GM21515 (cell line): Measurements from ENCODE around the gene TM7SF3.

Experiments used
- ATAC-seq: cut with Tn5 transposase; IDR thresholded peaks from one replicate; pipeline ENCODE4 v1.9.1; 2021; ENCODE audit not compliant: unreplicated experiment

TM7SF3 gene

GRCh38 chr12:27015730-27016076 lies 1.5 kb upstream of the TM7SF3 start:
- no peak for ATAC-seq

- peak; percentile 30 for ATAC-seq
Measured at GRCh38 chr12:27014859-27015729, 910 bp upstream of the TM7SF3 start.

- peak; percentile 24 for ATAC-seq
Measured at GRCh38 chr12:27013611-27014084, 536 bp downstream of the TM7SF3 start.

GRCh38 chr12:27012982-27013255 lies 1.3 kb downstream of the TM7SF3 start:
- ATAC-seq, result no peak

GRCh38 chr12:27012239-27012981 lies 1.8 kb downstream of the TM7SF3 start:
- ATAC-seq, result no peak

DNA sequence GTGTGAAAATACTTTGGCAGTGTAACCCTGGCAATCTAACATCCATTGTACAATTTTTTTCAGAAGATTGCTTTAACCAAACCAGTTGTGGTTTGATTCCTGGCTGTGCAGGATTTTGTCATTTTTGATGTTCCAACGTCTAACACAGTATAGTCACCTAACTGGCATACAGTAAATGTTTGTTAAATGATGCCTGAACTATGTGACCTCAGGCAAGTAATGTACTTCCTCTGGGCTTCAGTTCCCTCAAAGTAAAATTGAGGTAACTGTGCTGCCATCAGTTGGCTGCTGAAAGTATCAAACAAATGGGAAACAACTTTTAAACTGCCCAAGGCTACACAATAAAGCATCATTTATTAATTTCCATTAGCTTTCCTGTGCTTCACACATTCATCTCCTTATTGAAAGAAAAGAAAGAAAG lies 4.3 kb downstream of the TM7SF3 start:
- no peak for ATAC-seq

- ATAC-seq, result no peak
Measured at GRCh38 chr12:27008081-27008480, 6.1 kb downstream of the TM7SF3 start.

DNA sequence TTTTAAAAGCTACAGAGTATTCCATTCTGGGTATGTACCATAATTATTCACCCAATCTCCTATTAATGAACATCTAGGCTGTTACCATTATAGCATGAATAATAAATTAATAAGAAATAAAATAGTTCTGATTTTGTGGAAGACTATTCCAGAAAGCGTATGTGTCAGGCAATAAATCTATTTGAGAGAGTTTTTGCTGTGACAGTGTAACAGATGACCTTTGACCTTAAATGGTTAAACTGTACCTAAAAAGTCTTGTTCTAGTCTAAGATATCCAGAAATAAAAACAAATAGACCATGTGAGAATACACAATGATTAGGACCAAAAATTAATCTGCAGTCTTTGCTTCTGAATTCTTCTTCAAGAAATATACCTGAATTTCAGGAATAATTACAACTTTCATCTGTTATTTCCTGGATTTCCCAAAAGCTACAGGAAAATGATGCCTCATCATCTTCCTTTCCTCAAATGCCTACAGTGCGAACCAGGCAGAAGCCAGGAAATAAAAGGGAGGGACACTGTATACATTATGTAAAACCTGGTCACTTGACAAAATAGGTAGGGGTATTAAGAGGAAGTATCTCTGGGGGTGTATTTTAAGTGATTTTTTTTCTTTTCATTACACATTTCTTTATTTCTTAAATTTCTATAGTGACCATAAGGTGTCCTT lies 7.3 kb downstream of the TM7SF3 start:
- no peak for ATAC-seq

- ATAC-seq, result no peak
Measured at GRCh38 chr12:27005495-27005894, 8.7 kb downstream of the TM7SF3 start.

DNA sequence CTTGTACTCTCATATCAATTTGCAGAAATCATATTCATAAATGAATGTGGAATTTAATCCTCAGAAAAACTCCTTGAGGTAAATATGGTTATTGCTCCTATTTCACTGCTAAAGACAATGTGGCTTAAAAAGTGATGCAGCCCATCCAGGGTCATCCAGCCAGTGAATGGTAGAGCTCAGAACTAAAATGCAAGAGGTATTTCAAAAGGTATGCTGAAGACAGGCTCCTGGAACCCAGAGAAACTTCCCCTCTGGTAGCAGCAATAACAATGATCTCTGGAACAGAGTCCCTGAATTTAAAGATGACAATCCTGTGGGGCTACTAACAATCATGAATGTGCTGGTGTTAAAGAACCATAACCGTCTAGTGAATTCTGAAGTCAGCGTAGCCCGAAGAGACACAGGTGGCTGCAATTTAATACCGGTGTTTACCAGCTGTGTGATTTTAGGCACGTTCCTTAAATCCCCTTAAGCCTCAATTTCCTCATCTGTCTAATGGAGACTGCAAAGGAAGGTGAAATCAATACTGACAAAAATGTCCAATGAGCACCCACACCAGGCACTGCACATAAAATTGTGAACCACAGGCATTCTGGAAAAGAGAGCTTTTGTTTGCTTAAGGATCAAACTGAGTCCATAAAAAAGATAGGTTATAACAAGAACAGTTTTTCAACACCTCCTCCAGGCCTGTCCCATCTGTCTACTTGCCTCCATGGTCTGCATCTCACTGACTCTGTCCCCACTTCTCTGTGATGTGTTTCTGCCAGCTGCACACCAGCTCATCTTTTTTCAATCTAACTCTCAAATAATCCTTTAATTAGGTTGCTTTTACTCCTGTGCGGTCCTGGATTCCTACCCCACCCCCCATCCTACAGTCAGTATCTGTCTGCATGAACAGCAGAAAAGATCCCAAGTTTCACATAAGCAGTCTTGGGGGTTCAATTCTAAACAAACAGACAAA lies 10.5 kb downstream of the TM7SF3 start:
- no peak for ATAC-seq

GRCh38 chr12:27002141-27002540 lies 12.0 kb downstream of the TM7SF3 start:
- ATAC-seq, result no peak

DNA sequence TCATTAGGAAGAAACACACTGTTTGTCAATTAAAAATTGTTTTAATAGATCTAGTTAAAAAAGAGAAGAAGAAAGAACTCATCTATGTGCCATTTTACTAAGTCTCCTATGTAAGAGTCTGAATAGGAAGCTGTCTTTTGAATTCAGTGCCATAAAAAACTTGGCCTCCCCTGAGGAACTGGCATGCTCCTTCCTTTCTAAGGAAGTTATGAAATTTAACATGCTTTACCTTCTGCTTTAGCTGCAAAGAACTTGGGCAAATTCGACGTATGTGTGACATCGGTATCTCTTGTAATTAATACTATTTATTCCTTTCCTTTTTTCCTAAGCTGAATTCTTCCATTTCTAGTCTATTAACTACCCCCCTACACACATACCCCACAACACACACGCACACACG lies 12.5 kb downstream of the TM7SF3 start:
- no peak for ATAC-seq

- no peak for ATAC-seq
Measured at GRCh38 chr12:27000961-27001360, 13.2 kb downstream of the TM7SF3 start.

DNA sequence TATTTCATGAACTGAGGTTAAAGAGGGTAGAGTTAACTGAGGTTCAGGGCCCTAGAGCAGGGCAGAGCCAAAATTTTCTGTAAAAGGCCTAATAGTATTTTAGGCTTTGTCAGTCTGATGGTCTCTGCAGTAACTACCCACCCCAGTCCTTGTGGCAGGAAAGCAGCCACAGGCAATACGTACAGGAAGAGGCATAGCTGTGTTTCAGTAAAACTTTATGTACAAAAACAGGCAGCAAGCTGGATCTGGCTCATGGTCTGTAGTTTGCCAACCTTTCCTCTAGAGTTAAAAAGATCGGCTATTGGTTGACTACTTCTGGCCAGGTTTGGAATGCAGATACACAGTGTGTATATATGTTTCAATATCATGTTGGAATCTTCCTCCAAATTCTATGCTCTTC lies 17.2 kb downstream of the TM7SF3 start:
- ATAC-seq, result no peak

DNA sequence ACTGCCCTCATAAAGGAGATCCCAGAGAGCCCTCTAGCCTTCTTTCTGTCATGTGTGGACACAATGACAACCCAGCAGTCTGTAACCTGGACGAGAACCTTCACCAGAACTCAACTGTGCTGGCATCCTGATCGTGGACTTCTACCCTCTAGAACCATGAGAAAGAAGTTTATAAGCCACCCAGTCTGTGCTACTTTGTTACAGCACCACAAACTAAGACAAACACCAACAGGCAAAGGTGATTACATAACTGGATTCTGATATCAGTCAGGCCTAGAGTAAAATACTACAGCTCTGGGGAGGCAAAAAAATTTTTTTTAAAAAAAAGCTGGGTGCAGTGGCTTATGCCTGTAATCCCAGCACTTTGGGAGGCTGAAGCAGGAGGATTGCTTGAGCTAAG lies 18.5 kb downstream of the TM7SF3 start:
- ATAC-seq, result no peak

DNA sequence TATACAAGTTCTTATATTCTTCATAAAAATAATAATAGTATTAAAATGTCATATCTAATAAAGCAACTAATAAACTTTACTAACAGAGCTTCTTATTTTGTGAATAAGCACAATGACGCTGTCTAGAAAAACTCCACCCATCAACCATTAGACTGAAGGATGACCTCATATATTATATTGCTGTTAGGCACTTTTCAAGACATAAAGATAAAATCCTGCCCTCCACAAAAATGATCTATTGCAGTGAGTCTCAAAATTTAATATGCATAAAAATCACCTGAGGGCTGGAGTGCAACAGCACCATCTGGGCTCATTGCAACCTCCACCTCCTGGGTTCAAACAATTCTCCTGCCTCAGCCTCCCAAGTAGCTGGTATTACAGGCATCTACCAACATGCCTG lies 20.1 kb downstream of the TM7SF3 start:
- ATAC-seq, result no peak

DNA sequence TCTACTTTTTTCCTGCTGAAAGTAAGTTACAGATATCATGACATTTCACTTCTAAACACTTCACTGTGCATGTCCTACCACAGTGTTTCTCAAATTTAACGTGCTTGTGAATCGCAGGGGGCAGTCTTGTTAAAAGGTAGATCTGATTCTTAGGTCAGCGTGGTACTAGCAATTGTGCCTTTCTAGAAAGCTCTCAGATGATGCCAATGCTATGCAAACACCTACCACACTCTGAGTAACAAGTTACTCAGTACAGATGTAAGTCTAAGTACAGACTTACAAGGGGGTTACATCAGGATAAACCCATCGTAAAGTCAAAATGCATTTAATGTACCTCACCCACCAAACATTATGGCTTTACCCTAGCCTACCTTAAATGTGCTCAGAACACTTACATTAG lies 22.4 kb downstream of the TM7SF3 start:
- ATAC-seq, result no peak

DNA sequence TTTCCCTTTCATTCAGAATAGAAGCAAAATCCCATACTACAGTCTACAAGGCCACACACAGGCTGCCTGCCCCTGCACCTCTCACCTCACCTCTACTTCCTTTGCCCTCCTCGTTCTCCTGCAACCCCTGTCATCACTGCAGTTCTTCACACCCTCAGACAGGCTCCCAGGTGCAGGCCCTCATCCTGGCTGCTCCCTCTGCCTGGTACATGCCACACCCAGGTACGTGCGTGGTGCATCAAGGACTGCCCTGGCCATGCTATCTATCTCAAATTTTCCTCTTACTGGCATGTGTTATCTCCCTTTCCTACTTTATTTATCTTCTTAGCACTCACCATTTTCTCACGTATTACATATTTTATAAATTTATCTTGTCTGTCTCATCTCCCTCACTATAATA lies 24.3 kb downstream of the TM7SF3 start:
- ATAC-seq, result no peak

DNA sequence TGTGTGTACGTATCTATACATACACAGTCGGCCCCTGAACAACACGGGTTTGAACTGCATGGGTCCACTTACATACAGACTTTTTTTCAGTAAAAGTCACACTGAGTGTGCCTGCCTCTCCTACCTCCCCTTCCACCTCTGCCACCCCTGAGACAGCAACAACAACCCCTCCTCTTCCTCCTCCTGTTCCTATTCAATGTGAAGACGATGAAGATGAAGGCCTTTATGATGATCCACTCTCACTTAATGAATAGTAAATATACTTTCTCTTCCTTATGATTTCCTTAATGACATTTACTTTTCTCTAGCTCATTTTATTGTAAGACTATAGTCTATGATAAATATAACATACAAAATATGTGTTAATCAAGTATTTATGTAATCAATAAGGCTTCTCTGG lies 25.5 kb downstream of the TM7SF3 start:
- ATAC-seq, result no peak

DNA sequence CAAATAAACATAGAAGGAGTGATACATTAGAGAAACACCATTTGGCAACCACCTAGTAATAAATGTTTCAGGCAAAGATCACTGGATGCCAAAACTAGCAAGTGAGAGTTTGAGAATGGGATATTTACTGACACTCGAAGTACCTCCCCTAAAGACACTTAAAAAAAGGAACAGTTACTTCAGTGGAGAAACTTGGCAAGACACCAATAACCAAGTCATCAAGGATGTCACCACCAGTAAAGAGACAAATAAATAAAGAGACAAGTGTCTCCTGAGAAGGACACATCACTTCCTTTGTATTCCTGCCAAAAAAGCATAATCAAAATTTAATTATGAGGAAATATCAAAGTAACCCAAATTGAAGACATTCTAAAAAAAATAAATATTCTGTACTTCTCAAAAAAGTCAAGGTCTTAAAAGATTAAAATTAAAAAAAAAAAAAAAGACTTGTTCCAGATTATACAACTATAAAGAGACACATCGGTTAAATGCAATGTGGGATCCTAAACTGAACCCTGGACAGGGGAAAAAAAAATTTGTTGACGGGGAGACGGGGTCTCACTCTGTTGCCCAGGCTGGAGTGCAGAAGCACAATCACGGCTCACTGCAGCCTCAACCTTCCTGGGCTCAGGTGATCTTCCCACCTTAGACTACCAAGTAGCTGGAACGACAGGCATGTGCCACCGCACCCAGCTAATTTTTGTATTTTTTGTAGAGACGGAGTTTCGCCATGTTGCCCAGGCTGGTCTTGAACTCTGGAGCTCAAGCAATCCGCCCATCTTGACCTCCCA lies 26.4 kb downstream of the TM7SF3 start:
- no peak for ATAC-seq
